ENCODE results near the gene SBNO2. TPM values are rescaled to one million over a fixed set of nuclear protein-coding genes. Genes with fewer than 3 reads are reported as not detected.

Gene SBNO2
- total and polyA plus RNA-seq, 12 donors: 12.6 to 61.3 (median 16.1) TPM

DNA sequence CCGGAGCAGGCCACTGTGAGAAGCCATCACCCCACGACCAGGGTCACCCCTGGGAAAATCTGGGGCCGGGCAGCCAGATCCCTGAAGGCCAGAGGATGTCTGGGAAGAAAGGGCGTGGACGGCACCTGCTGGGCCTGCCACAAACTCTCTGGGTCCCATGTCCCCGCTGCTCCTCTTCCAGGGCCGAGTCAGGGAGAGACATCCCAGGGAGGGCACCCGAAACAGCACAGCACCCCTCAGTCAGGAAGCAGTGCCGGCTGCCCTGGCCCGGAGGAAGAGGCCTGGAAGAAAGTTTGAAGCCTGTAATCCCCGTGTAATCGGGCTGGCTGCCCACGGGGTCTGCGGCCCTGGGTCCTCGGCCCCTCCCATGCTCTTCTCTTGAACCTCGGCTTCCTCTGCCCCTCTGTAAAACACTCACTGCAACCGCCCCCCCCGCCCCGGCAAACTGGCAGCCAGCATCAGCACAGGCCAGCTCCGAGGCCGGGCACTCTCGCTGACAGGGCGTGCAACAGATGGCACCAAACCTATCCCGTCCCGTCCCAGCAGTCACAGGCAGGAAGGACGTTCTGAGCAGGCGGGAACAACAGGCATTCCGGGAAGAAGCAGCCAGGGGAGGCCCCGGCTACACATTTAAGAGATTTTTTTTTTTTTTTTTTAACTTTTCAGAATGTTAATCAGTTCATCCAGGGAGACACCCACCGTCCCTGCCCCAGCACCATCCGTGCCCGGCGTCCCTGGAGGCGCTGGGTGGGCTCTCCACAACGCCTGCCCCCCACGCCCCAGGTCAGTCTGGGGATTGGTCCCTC lies 1.5 kb downstream of the SBNO2 start:
- Histone ChIP-seq H3K36me3 (peaks cover 0 to 25% (median 0%) of the 10 kb centered on the region in 9 donors), H3K4me1 (peaks cover 0 to 72% (median 20%) of the 10 kb centered on the region in 9 donors), H3K4me3 (peak overlapping the region; percentile 71 to 96 (median 80)), H3K27ac (peak overlapping the region; percentile 70 to 98 (median 92)), H3K9me3 (no peaks in the 10 kb centered on the region), H3K27me3 (no peaks in the 10 kb centered on the region)
- ATAC-seq (peak; percentile 23 to 79 (median 69)), DNase-seq (peak; percentile 46 to 62)
- WGBS, 2 donors: 23 to 29% methylated on average over 36 of the region's 36 CpGs
- intact Hi-C loops (cut with DNase I): loop anchor here in 7 of 10 donors (5.0 to 10.0 kb wide), 3 partner anchors 40 to 60 kb away; no protein-coding TSS in a partner anchor
- no peak for TF ChIP-seq CTCF (IDR thresholded peaks at IDR 0.05)

- H3K27ac ChIP-seq: peak overlapping the region in 8 of 10 donors; percentile 78 to 98 (median 94)
These were observed 2.2 kb downstream of the SBNO2 start for GRCh38 chr19:1171755-1172352.

DNA sequence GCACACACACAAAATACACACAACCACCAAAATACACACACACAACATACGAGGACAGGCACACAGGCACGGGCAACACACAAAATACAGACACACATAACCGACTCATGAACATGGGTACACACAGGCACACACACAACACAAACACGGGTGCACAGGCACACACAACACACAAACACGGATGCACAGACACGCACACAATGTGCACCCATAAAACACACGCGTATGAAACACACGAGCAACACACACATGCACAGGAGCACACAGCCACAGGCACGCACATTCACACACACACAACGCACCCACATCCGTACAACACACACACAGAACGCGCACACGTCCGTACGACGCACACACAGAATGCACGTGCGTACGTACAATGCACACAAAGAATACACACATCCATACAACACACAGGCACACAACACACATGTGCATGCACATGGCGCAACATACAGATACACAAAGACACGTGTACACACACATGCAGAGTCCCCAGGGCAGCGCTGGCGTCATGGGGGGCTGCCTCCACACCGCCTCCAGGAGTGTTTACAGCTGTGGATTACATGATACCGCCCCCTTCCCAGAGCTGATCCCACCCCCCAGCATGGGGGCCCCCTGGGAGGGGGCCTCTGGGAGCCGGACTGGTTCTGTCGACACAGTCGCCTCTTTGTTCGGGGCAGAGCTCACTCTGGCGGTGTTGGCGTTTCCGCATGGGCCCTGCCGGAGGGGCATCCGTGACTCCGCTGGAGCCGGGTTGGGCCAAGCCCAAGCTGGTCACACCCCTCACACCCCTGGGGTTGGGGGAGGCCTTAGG lies 2.9 kb downstream of the SBNO2 start:
- Histone ChIP-seq H3K27me3 (no peaks in the 10 kb centered on the region), H3K4me1 (peaks cover 0 to 59% (median 20%) of the 10 kb centered on the region in 9 donors), H3K36me3 (peaks cover 0 to 36% (median 0%) of the 10 kb centered on the region in 9 donors), H3K4me3 (peak overlapping the region in 2 of 10 donors; percentile 10 to 83), H3K9me3 (no peaks in the 10 kb centered on the region), H3K27ac (no peak overlapping the region)
- no peak for ATAC-seq
- intact Hi-C loops (cut with DNase I): loop anchor here in 7 of 10 donors (5.0 to 10.0 kb wide), 3 partner anchors 39 to 59 kb away; no protein-coding TSS in a partner anchor
- DNase-seq: no peak
- no peak for TF ChIP-seq CTCF (IDR thresholded peaks at IDR 0.05)
- WGBS, 2 donors: 86 to 87% methylated on average over 38 of the region's 38 CpGs

More at GRCh38 chr19:1171755-1172352, 2.2 kb downstream of the SBNO2 start:
- DNase-seq: no peak
- peaks cover 0 to 32% (median 0%) of the 10 kb centered on the region in 9 donors for H3K36me3 ChIP-seq
- intact Hi-C loops (cut with DNase I): loop anchor here in 7 of 10 donors (5.0 to 10.0 kb wide), 3 partner anchors 40 to 60 kb away; no protein-coding TSS in a partner anchor
- H3K9me3 ChIP-seq: no peaks in the 10 kb centered on the region
- TF ChIP-seq CTCF (IDR thresholded peaks at IDR 0.05): no peak
- ATAC-seq: no peak
- peaks cover 0 to 65% (median 20%) of the 10 kb centered on the region in 9 donors for H3K4me1 ChIP-seq
- H3K27me3 ChIP-seq: no peaks in the 10 kb centered on the region
- H3K4me3 ChIP-seq: peak overlapping the region in 9 of 10 donors; percentile 71 to 96 (median 83)
- 68 to 72% methylated on average over 15 of the region's 15 CpGs for WGBS, 2 donors

Measured in heart right ventricle (tissue), 16 donors.